ENCODE results near the gene CUTA. TPM values are rescaled to one million over a fixed set of nuclear protein-coding genes. Genes with fewer than 3 reads are reported as not detected.

CUTA gene
- total RNA-seq, 1 experiment from 2014 or later, result 257 TPM

DNA sequence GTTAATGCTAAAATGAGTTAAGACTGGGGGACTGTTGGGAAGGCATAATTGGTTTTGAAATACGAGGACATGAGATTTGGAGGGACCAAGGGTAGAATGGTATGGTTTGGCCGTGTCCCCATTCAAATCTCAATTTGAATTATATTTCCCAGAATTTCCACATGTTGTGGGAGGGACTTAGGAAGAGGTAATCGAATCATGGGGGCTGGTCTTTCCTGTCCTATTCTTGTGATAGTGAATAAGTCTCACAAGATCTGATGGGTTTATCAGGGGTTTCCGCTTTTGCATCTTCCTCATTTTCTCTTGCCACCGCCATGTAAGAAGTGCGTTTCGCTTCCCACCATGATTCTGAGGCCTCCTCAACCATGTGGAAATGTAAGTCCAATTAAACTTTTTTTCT lies 49.2 kb upstream of the CUTA start:
- Histone ChIP-seq H2BK5ac (ENCODE audit: insufficient read length, low read length) (no peak overlapping the region), H4K20me1 (ENCODE audit: control insufficient read depth, insufficient read depth, insufficient read length) (no peaks in the 10 kb centered on the region), H3K79me2 (ENCODE audit: insufficient read depth, low read length) (no peaks in the 10 kb centered on the region), H4K5ac (ENCODE audit: insufficient read length, low read depth, low read length) (no peak overlapping the region), H2BK120ac (ENCODE audit: low read depth, low read length, poor library complexity, severe bottlenecking) (no peak overlapping the region), H2BK20ac (ENCODE audit: low read depth, low read length, poor library complexity, severe bottlenecking) (no peak overlapping the region), H3K23ac (ENCODE audit: insufficient read length, low read depth, low read length) (no peak overlapping the region), H2BK12ac (ENCODE audit: insufficient read length, low read depth, low read length) (no peak overlapping the region), H3K27me3 (ENCODE audit: insufficient read depth, low read length) (no peaks in the 10 kb centered on the region; the same call in 1 of the 2 replicates), H3K4me2 (ENCODE audit: insufficient read depth, insufficient read length, low read length) (no peak overlapping the region), H3K79me1 (ENCODE audit: insufficient read depth, low read depth, low read length, poor library complexity, severe bottlenecking) (no peaks in the 10 kb centered on the region), H2AK5ac (ENCODE audit: insufficient read length, low read length) (no peak overlapping the region), H3K23me2 (ENCODE audit: insufficient read length, low read depth, low read length, poor library complexity, severe bottlenecking) (no peaks in the 10 kb centered on the region), H3K4ac (ENCODE audit: low read depth, low read length) (no peak overlapping the region), H2AFZ (ENCODE audit: low read length) (no peak overlapping the region), H4K91ac (ENCODE audit: insufficient read length, low read depth, low read length) (no peak overlapping the region), H3K9ac (ENCODE audit: extremely low read depth, insufficient read length, low read length) (no peak overlapping the region), H3T11ph (ENCODE audit: low read length) (no peak overlapping the region), H4K8ac (replicated peaks; ENCODE audit: insufficient read length, low read depth, low read length) (no peak overlapping the region), H3K27ac (ENCODE audit: insufficient read length, low read depth, low read length) (no peak overlapping the region), H3K56ac (ENCODE audit: insufficient read length, low read depth, low read length) (no peak overlapping the region), H2BK15ac (ENCODE audit: low read depth, low read length) (no peak overlapping the region), H3K9me3 (ENCODE audit: control insufficient read depth, low read depth, low read length) (no peaks in the 10 kb centered on the region), H3K18ac (ENCODE audit: insufficient read length, low read depth, low read length) (no peak overlapping the region), H3K14ac (ENCODE audit: insufficient read depth, low read length) (no peak overlapping the region), H3K4me1 (ENCODE audit: insufficient read depth, low read length) (no peaks in the 10 kb centered on the region)
- TF ChIP-seq, protein P1, sequence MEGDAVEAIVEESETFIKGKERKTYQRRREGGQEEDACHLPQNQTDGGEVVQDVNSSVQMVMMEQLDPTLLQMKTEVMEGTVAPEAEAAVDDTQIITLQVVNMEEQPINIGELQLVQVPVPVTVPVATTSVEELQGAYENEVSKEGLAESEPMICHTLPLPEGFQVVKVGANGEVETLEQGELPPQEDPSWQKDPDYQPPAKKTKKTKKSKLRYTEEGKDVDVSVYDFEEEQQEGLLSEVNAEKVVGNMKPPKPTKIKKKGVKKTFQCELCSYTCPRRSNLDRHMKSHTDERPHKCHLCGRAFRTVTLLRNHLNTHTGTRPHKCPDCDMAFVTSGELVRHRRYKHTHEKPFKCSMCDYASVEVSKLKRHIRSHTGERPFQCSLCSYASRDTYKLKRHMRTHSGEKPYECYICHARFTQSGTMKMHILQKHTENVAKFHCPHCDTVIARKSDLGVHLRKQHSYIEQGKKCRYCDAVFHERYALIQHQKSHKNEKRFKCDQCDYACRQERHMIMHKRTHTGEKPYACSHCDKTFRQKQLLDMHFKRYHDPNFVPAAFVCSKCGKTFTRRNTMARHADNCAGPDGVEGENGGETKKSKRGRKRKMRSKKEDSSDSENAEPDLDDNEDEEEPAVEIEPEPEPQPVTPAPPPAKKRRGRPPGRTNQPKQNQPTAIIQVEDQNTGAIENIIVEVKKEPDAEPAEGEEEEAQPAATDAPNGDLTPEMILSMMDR (conservative IDR thresholded peaks at IDR 0.05), result no peak
- no peak overlapping the region for H3K4me3 Mint-ChIP-seq
- peaks cover 0 to 2% (median 0%) of the 10 kb centered on the region in 3 experiments; a peak in 2 of 7 replicates for H3K36me3 Mint-ChIP-seq (ENCODE audit: insufficient read depth in 1 of 3, low read depth in 3 of 3)
- no CpG with 5 or more reads among the region's 7 CpGs for WGBS (ENCODE audit: extremely low coverage, insufficient read length, low lambda C conversion rate)
- no peak for DNase-seq
- peaks cover 8% of the 10 kb centered on the region for H3K27me3 Mint-ChIP-seq (ENCODE audit: low read depth)
- H3K4me1 Mint-ChIP-seq, result no peaks in the 10 kb centered on the region
- H3K27ac Mint-ChIP-seq, result no peak overlapping the region
- H3K9me3 Mint-ChIP-seq, result peaks cover 8% of the 10 kb centered on the region in 2 experiments; a peak in 3 of 5 replicates

Measured in H9 (cell line).